Trophoblast cell (in vitro differentiated cells and primary cell): ENCODE data around the gene FAM193A.
"Not testable (repeated sequence)": the region's sequence is repeated elsewhere in the genome, so short reads cannot be mapped to it uniquely, and the experiment has no call there.

Source experiments
- DNase-seq, 2 donors: peaks; one replicate each; pipeline ENCODE4 v3.0.0-alpha.2; 2016
- H2AFZ ChIP-seq: 2 replicates; pipeline ENCODE4 v1.6.1; 2013; ENCODE audit warnings: low read length, moderate library complexity, mild to moderate bottlenecking; ENCODE audit not compliant: insufficient read depth, poor library complexity
- H2AK5ac ChIP-seq: 2 replicates; pipeline ENCODE4 v1.6.1; 2013; ENCODE audit warnings: mild to moderate bottlenecking, low read length
- H2BK120ac ChIP-seq: 2 replicates; pipeline ENCODE4 v1.6.1; 2013; ENCODE audit warnings: low read length, mild to moderate bottlenecking, moderate library complexity; ENCODE audit not compliant: insufficient read depth, poor library complexity
- H2BK12ac ChIP-seq: 2 replicates; pipeline ENCODE4 v1.6.1; 2013; ENCODE audit warnings: mild to moderate bottlenecking, low read length, moderate library complexity
- H2BK5ac ChIP-seq: 2 replicates; pipeline ENCODE4 v1.6.1; 2013; ENCODE audit warnings: low read length, low read depth, moderate library complexity, mild to moderate bottlenecking; ENCODE audit not compliant: poor library complexity
- H3K14ac ChIP-seq: 2 replicates; pipeline ENCODE4 v1.6.1; 2013; ENCODE audit warnings: mild to moderate bottlenecking, low read length
- H3K18ac ChIP-seq: 2 replicates; pipeline ENCODE4 v1.6.1; 2013; ENCODE audit warnings: mild to moderate bottlenecking, low read length
- H3K23ac ChIP-seq: 2 replicates; pipeline ENCODE4 v1.6.1; 2013; ENCODE audit warnings: low read length
- H3K27ac ChIP-seq: 2 replicates; pipeline ENCODE4 v1.5.1; 2013; ENCODE audit warnings: low read depth, mild to moderate bottlenecking, inconsistent platforms, low read length, moderate library complexity
- H3K27me3 ChIP-seq: 2 replicates; pipeline ENCODE4 v1.6.1; 2013; ENCODE audit warnings: inconsistent platforms, mild to moderate bottlenecking, low read length, moderate library complexity; ENCODE audit not compliant: insufficient read depth
- H3K36me3 ChIP-seq, 2 experiments: 1 replicate in 1 of 2; 2 replicates in 1 of 2; pipeline ENCODE4 v1.6.1; 2013; ENCODE audit warnings: low read length in 2 of 2, mild to moderate bottlenecking in 2 of 2, moderate library complexity in 1 of 2; ENCODE audit not compliant: insufficient read depth in 2 of 2, control insufficient read depth in 1 of 2
- H3K4ac ChIP-seq: 2 replicates; pipeline ENCODE4 v1.6.1; 2013; ENCODE audit warnings: low read depth, mild to moderate bottlenecking, low read length, moderate library complexity
- H3K4me1 ChIP-seq, 2 experiments: 1 replicate in 1 of 2; 2 replicates in 1 of 2; pipeline ENCODE4 v1.6.1; 2013; ENCODE audit warnings: low read length in 2 of 2, mild to moderate bottlenecking in 2 of 2, moderate library complexity in 1 of 2; ENCODE audit not compliant: insufficient read depth in 2 of 2, control insufficient read depth in 1 of 2
- H3K4me2 ChIP-seq: 2 replicates; pipeline ENCODE4 v1.6.1; 2013; ENCODE audit warnings: inconsistent platforms, mild to moderate bottlenecking, low read length, moderate library complexity
- H3K4me3 ChIP-seq: 2 replicates; pipeline ENCODE4 v1.5.1; 2013; ENCODE audit warnings: mild to moderate bottlenecking, low read depth, low read length, inconsistent platforms
- H3K79me1 ChIP-seq: one replicate; pipeline ENCODE4 v1.6.1; 2013; ENCODE audit warnings: low read length
- H3K79me2 ChIP-seq: 2 replicates; pipeline ENCODE4 v1.6.1; 2013; ENCODE audit warnings: low read length, mild to moderate bottlenecking; ENCODE audit not compliant: control insufficient read depth, insufficient read depth, poor library complexity
- H3K9ac ChIP-seq: 2 replicates; pipeline ENCODE4 v1.6.1; 2013; ENCODE audit warnings: mild to moderate bottlenecking, low read length
- H3K9me3 ChIP-seq: 2 replicates; pipeline ENCODE4 v1.6.1; 2013; ENCODE audit warnings: low read depth, mild to moderate bottlenecking, control low read depth, inconsistent platforms, low read length; ENCODE audit not compliant: insufficient read depth
- H4K12ac ChIP-seq: 2 replicates; pipeline ENCODE4 v1.6.1; 2013; ENCODE audit warnings: low read depth, mild to moderate bottlenecking, low read length, moderate library complexity
- H4K8ac ChIP-seq: 2 replicates; pipeline ENCODE4 v1.6.1; 2013; ENCODE audit warnings: low read depth, mild to moderate bottlenecking, low read length, moderate library complexity
- H4K91ac ChIP-seq: one replicate; pipeline ENCODE4 v1.6.1; 2013; ENCODE audit warnings: low read depth, mild to moderate bottlenecking, low read length, moderate library complexity
- WGBS: extraction: QIAGEN DNeasy Blood & Tissue Kit; methylation state at CpG from one replicate; pipeline ENCODE4 v1.1.7; 2013; ENCODE audit warnings: missing lambda C conversion rate; ENCODE audit not compliant: insufficient read length, insufficient coverage; ENCODE audit errors: extremely low coverage; 5-methylcytosine and 5-hydroxymethylcytosine counted together

Gene FAM193A

GRCh38 chr4:2738296-2738695 lies 201.8 kb downstream of the FAM193A start:
- H3K4me2 ChIP-seq, H3K14ac ChIP-seq, H3K9ac ChIP-seq, H2AK5ac ChIP-seq, H3K27ac ChIP-seq, H3K18ac ChIP-seq, H3K23ac ChIP-seq, H3K9me3 ChIP-seq, H4K91ac ChIP-seq, H2BK120ac ChIP-seq, H2BK5ac ChIP-seq, H3K79me2 ChIP-seq, DNase-seq, H3K4me3 ChIP-seq, H3K27me3 ChIP-seq, H2BK12ac ChIP-seq, H4K8ac ChIP-seq, H2AFZ ChIP-seq, H3K4ac ChIP-seq, H4K12ac ChIP-seq: not testable (repeated sequence)
- peaks cover 11% of the 10 kb centered on the region for H3K79me1 ChIP-seq
- peaks cover 23 to 24% of the 10 kb centered on the region in 2 experiments for H3K36me3 ChIP-seq
- peaks cover 7 to 15% of the 10 kb centered on the region in 2 experiments for H3K4me1 ChIP-seq
- WGBS = no CpG with 5 or more reads among the region's 2 CpGs

- no peak overlapping the region for H4K8ac ChIP-seq
- no peak overlapping the region for H3K27ac ChIP-seq
- H2BK120ac ChIP-seq = no peak overlapping the region
- peaks cover 32 to 37% of the 10 kb centered on the region in 2 experiments for H3K4me1 ChIP-seq
- H3K79me2 ChIP-seq = peaks cover 3% of the 10 kb centered on the region
- H3K18ac ChIP-seq = no peak overlapping the region
- H3K4me3 ChIP-seq = no peak overlapping the region
- peaks cover 2% of the 10 kb centered on the region for H3K9me3 ChIP-seq
- no peak overlapping the region for H2AFZ ChIP-seq
- H2BK12ac ChIP-seq = no peak overlapping the region
- H3K79me1 ChIP-seq = peaks cover 29% of the 10 kb centered on the region
- no peak overlapping the region for H3K4me2 ChIP-seq
- H4K91ac ChIP-seq = peak overlapping the region; percentile 12
- no peaks in the 10 kb centered on the region for H3K27me3 ChIP-seq
- no peak overlapping the region for H2BK5ac ChIP-seq
- peak overlapping the region; percentile 20 for H3K14ac ChIP-seq
- no CpG with 5 or more reads among the region's 9 CpGs for WGBS
- H4K12ac ChIP-seq = no peak overlapping the region
- H3K23ac ChIP-seq = no peak overlapping the region
- H3K9ac ChIP-seq = no peak overlapping the region
- peaks cover 41 to 43% of the 10 kb centered on the region in 2 experiments for H3K36me3 ChIP-seq
- H3K4ac ChIP-seq = no peak overlapping the region
- DNase-seq = peak in 1 of 2 donors; percentile 51
- no peak overlapping the region for H2AK5ac ChIP-seq
Observed at GRCh38 chr4:2741626-2742025, 205.2 kb downstream of the FAM193A start.

GRCh38 chr4:2742081-2742822 lies 205.8 kb downstream of the FAM193A start:
- H3K9ac ChIP-seq = no peak overlapping the region
- peak overlapping the region; percentile 76 for H4K91ac ChIP-seq
- peak overlapping the region; percentile 21 for H2AK5ac ChIP-seq
- no CpG with 5 or more reads among the region's 27 CpGs for WGBS
- H3K4ac ChIP-seq = peak overlapping the region; percentile 21
- H2BK120ac ChIP-seq = peak overlapping the region; percentile 37
- peak overlapping the region; percentile 62 for H3K27ac ChIP-seq
- H3K79me2 ChIP-seq = peaks cover 5% of the 10 kb centered on the region
- H4K8ac ChIP-seq = peak overlapping the region; percentile 2
- peaks cover 48 to 49% of the 10 kb centered on the region in 2 experiments for H3K36me3 ChIP-seq
- H3K4me3 ChIP-seq = no peak overlapping the region
- peaks cover 30% of the 10 kb centered on the region for H3K79me1 ChIP-seq
- H3K4me1 ChIP-seq = peaks cover 38 to 43% of the 10 kb centered on the region in 2 experiments
- H3K23ac ChIP-seq = no peak overlapping the region
- no peak overlapping the region for H4K12ac ChIP-seq
- peak overlapping the region; percentile 25 for H2BK5ac ChIP-seq
- H3K9me3 ChIP-seq = peaks cover 2% of the 10 kb centered on the region
- H3K18ac ChIP-seq = peak overlapping the region; percentile 41
- no peak overlapping the region for H2AFZ ChIP-seq
- peak overlapping the region; percentile 20 for H3K14ac ChIP-seq
- no peaks in the 10 kb centered on the region for H3K27me3 ChIP-seq
- no peak for DNase-seq
- no peak overlapping the region for H2BK12ac ChIP-seq
- no peak overlapping the region for H3K4me2 ChIP-seq

- peaks cover 5% of the 10 kb centered on the region for H3K79me2 ChIP-seq
- peak overlapping the region; percentile 7 for H2BK12ac ChIP-seq
- peak overlapping the region; percentile 79 for H4K91ac ChIP-seq
- no CpG with 5 or more reads among the region's 6 CpGs for WGBS
- peak; percentile 87 to 96 for DNase-seq
- H2BK5ac ChIP-seq = peak overlapping the region; percentile 25
- H4K12ac ChIP-seq = peak overlapping the region; percentile 24
- no peak overlapping the region for H2AFZ ChIP-seq
- no peak overlapping the region for H3K9ac ChIP-seq
- H3K18ac ChIP-seq = peak overlapping the region; percentile 41
- peak overlapping the region; percentile 37 for H2BK120ac ChIP-seq
- H3K4me1 ChIP-seq = peaks cover 41 to 47% of the 10 kb centered on the region in 2 experiments
- peak overlapping the region; percentile 21 for H2AK5ac ChIP-seq
- no peak overlapping the region for H3K4me2 ChIP-seq
- H3K14ac ChIP-seq = peak overlapping the region; percentile 61
- no peak overlapping the region for H3K23ac ChIP-seq
- peaks cover 32% of the 10 kb centered on the region for H3K79me1 ChIP-seq
- peaks cover 53 to 54% of the 10 kb centered on the region in 2 experiments for H3K36me3 ChIP-seq
- no peaks in the 10 kb centered on the region for H3K27me3 ChIP-seq
- H3K9me3 ChIP-seq = peaks cover 2% of the 10 kb centered on the region
- H3K4me3 ChIP-seq = no peak overlapping the region
- peak overlapping the region; percentile 21 for H3K4ac ChIP-seq
- H4K8ac ChIP-seq = peak overlapping the region; percentile 39
- H3K27ac ChIP-seq = peak overlapping the region; percentile 62
Observed at GRCh38 chr4:2742823-2743517, 206.5 kb downstream of the FAM193A start.
